GM23248 (cell line): ENCODE data around the gene IKBIP.

Experiments
- EZH2 ChIP-seq: fragments of 200-600 bp; sonication (generic); IDR thresholded peaks from 2 replicates; pipeline ENCODE4 v1.6.1; 2018; ENCODE audit warnings: antibody characterized with exemption, mild to moderate bottlenecking; ENCODE audit not compliant: insufficient read depth, poor library complexity, severe bottlenecking
- EZH2phosphoT487 ChIP-seq: fragments of 200-600 bp; sonication (generic); IDR thresholded peaks from 2 replicates; pipeline ENCODE4 v1.6.1; 2018; ENCODE audit warnings: antibody characterized with exemption, moderate library complexity, mild to moderate bottlenecking, low read depth; ENCODE audit not compliant: insufficient read depth

GRCh38 chr12:98578821-98579220 is 65.8 kb downstream of the IKBIP start:
- TF ChIP-seq EZH2phosphoT487, result no peak
- no peak for TF ChIP-seq EZH2
